Endothelial cell (in vitro differentiated cells): ENCODE results near the gene DYSF. TPM values are rescaled to one million over a fixed set of nuclear protein-coding genes. Genes with fewer than 3 reads are reported as not detected.

ENCODE experiments used
- DNase-seq: peaks from one replicate; pipeline ENCODE4 v3.0.0; 2021; ENCODE audit warnings: low spot score
- H3K27ac Mint-ChIP-seq: one replicate; pipeline ENCODE4 v1.8.0; 2021; ENCODE audit warnings: mixed read lengths, inconsistent platforms; ENCODE audit not compliant: unreplicated experiment
- H3K27me3 Mint-ChIP-seq: one replicate; pipeline ENCODE4 v1.8.0; 2021; ENCODE audit warnings: mild to moderate bottlenecking, moderate library complexity, mixed read lengths, inconsistent platforms; ENCODE audit not compliant: unreplicated experiment
- H3K36me3 Mint-ChIP-seq: one replicate; pipeline ENCODE4 v1.8.0; 2021; ENCODE audit warnings: mild to moderate bottlenecking, low read depth, mixed read lengths, inconsistent platforms; ENCODE audit not compliant: unreplicated experiment
- H3K4me1 Mint-ChIP-seq: one replicate; pipeline ENCODE4 v1.8.0; 2021; ENCODE audit warnings: mild to moderate bottlenecking, mixed read lengths, inconsistent platforms; ENCODE audit not compliant: unreplicated experiment
- H3K4me3 Mint-ChIP-seq: one replicate; pipeline ENCODE4 v1.8.0; 2021; ENCODE audit warnings: mild to moderate bottlenecking, mixed read lengths, inconsistent platforms; ENCODE audit not compliant: unreplicated experiment
- H3K9me3 Mint-ChIP-seq: one replicate; pipeline ENCODE4 v1.8.0; 2021; ENCODE audit warnings: mixed read lengths, inconsistent platforms; ENCODE audit not compliant: unreplicated experiment
- CTCF ChIP-seq: fragments of 200-600 bp; sonication (generic); IDR thresholded peaks from one replicate; pipeline ENCODE4 v1.5.0; 2021; ENCODE audit warnings: antibody characterized with exemption; ENCODE audit not compliant: unreplicated experiment
- total RNA-seq: library from RNA; stranded (reverse); fragmentation: NEBNext Ultra II Directional; extraction: Animal tissue kit (Norgen Biotek cat#: 25700); gene quantifications from one replicate; pipeline ENCODE4 v1.2.1, GENCODE V29; 2021; ENCODE audit not compliant: unreplicated experiment

The DYSF gene
- total RNA-seq, 1 donor from 2014 or later, result 566 TPM

GRCh38 chr2:71602581-71602980 is 149.2 kb downstream of the DYSF start:
- H3K27ac Mint-ChIP-seq, result peak overlapping the region; percentile 90
- peaks cover 74% of the 10 kb centered on the region for H3K4me1 Mint-ChIP-seq
- no peaks in the 10 kb centered on the region for H3K9me3 Mint-ChIP-seq
- peak overlapping the region; percentile 76 for H3K4me3 Mint-ChIP-seq
- peaks cover 68% of the 10 kb centered on the region for H3K36me3 Mint-ChIP-seq
- DNase-seq, result no peak
- no peak for TF ChIP-seq CTCF
- peaks cover 43% of the 10 kb centered on the region for H3K27me3 Mint-ChIP-seq

GRCh38 chr2:71603311-71603811 is 150.0 kb downstream of the DYSF start:
- H3K36me3 Mint-ChIP-seq, result peaks cover 68% of the 10 kb centered on the region
- no peak for DNase-seq
- peak overlapping the region; percentile 76 for H3K4me3 Mint-ChIP-seq
- no peak for TF ChIP-seq CTCF
- peaks cover 48% of the 10 kb centered on the region for H3K27me3 Mint-ChIP-seq
- peaks cover 78% of the 10 kb centered on the region for H3K4me1 Mint-ChIP-seq
- peak overlapping the region; percentile 90 for H3K27ac Mint-ChIP-seq
- H3K9me3 Mint-ChIP-seq, result no peaks in the 10 kb centered on the region

- Mint-ChIP-seq H3K27me3 (peaks cover 51% of the 10 kb centered on the region), H3K27ac (peak overlapping the region; percentile 92), H3K4me1 (peaks cover 85% of the 10 kb centered on the region), H3K36me3 (peaks cover 62% of the 10 kb centered on the region), H3K9me3 (no peaks in the 10 kb centered on the region), H3K4me3 (no peak overlapping the region)
- no peak for DNase-seq
- no peak for TF ChIP-seq CTCF
Observed at GRCh38 chr2:71603851-71604725, 150.7 kb downstream of the DYSF start.

GRCh38 chr2:71604726-71605120 is 151.4 kb downstream of the DYSF start:
- no peak for TF ChIP-seq CTCF
- no peak for DNase-seq
- Mint-ChIP-seq H3K9me3 (no peaks in the 10 kb centered on the region), H3K4me3 (peak overlapping the region; percentile 20), H3K36me3 (peaks cover 62% of the 10 kb centered on the region), H3K4me1 (peaks cover 86% of the 10 kb centered on the region), H3K27ac (peak overlapping the region; percentile 92), H3K27me3 (peaks cover 50% of the 10 kb centered on the region)

GRCh38 chr2:71605173-71605641 is 151.8 kb downstream of the DYSF start:
- H3K4me1 Mint-ChIP-seq, result peaks cover 85% of the 10 kb centered on the region
- H3K36me3 Mint-ChIP-seq, result peaks cover 60% of the 10 kb centered on the region
- no peaks in the 10 kb centered on the region for H3K9me3 Mint-ChIP-seq
- peak overlapping the region; percentile 92 for H3K27ac Mint-ChIP-seq
- peak overlapping the region; percentile 20 for H3K4me3 Mint-ChIP-seq
- TF ChIP-seq CTCF, result no peak
- peaks cover 47% of the 10 kb centered on the region for H3K27me3 Mint-ChIP-seq
- peak; percentile 18 for DNase-seq
